HCT116 (cell line): ENCODE measurements around the gene THSD8. TPM values are rescaled to one million over a fixed set of nuclear protein-coding genes. Genes with fewer than 3 reads are reported as not detected.
A peak's percentile ranks its signal among the peaks of the same experiment; 100 is the strongest.
"Not testable (repeated sequence)": the region's sequence is repeated elsewhere in the genome, so short reads cannot be mapped to it uniquely, and the experiment has no call there.

Experiments
- ATAC-seq: fragments of 200-7000 bp; cut with Tn5 transposase; 2 replicates; pipeline ENCODE4 v1.9.1; 2020; ENCODE audit warnings: mild to moderate bottlenecking, moderate library complexity
- BruUV-seq: library from RNA; stranded (reverse); fragments of 400-500 nt; replicated peaks from 2 replicates; lab custom pipeline; 2021; lab: Mats Ljungman, UMichigan
- CTCF ChIA-PET: fragments of 300-600 bp; sonication (Branson Sonifier 250); formaldehyde crosslinking; loops from one replicate; lab custom pipeline; 2021; ENCODE audit warnings: antibody characterized with exemption; lab: Charles Lee
- POLR2A ChIA-PET: fragments of 300-600, 350-600 bp; sonication (Branson Sonifier 250); formaldehyde crosslinking; loops from one replicate; lab custom pipeline; 2021; ENCODE audit warnings: antibody characterized with exemption; lab: Charles Lee
- RAD21 ChIA-PET, 2 experiments: fragments of 300-600 bp; sonication (Branson Sonifier 250); formaldehyde crosslinking; loops; one replicate each; lab custom pipeline; 2023; ENCODE audit warnings: low total read pairs in 2 of 2; ENCODE audit not compliant: uncharacterized antibody in 2 of 2, unreplicated experiment in 2 of 2, low non-redundant PET in 1 of 2; lab: Charles Lee
- DNase-seq: peaks from one replicate; pipeline ENCODE4 v3.0.0-alpha.2; 2010; ENCODE audit warnings: low read depth, low spot score
- H2AFZ ChIP-seq: fragments of 200-600 bp; shearing (Covaris generic), sonication (generic); 2 replicates; pipeline ENCODE4 v1.6.1; 2017; ENCODE audit warnings: low read depth, mixed run types, mixed read lengths, antibody characterized with exemption, low read length; ENCODE audit not compliant: poor library complexity, severe bottlenecking
- H3K27ac ChIP-seq: 2 replicates; pipeline ENCODE4 v1.5.1; 2012; ENCODE audit warnings: low read depth, low read length
- H3K27me3 ChIP-seq: fragments of 200-600 bp; sonication (generic); 2 replicates; pipeline ENCODE4 v1.6.1; 2016; ENCODE audit warnings: mixed run types, low read length, mixed read lengths; ENCODE audit not compliant: insufficient read depth
- H3K36me3 ChIP-seq, 2 experiments: fragments of 200-500 bp in 1 of 2; fragments of 200-600 bp in 1 of 2; sonication (Bioruptor generic) in 1 of 2; sonication (generic) in 1 of 2; 2 replicates each; pipeline versions ENCODE4 v1.5.1 to v1.6.1; 2014 to 2016; ENCODE audit warnings: low read length in 2 of 2, inconsistent platforms in 1 of 2, mixed read lengths in 1 of 2, mixed run types in 1 of 2; ENCODE audit not compliant: insufficient read depth in 2 of 2, control insufficient read depth in 1 of 2
- H3K4me1 ChIP-seq, 2 experiments: fragments of 200-600 bp in 1 of 2; sonication (generic) in 1 of 2; 2 replicates each; pipeline versions ENCODE4 v1.5.1 to v1.6.1; 2012 to 2017; ENCODE audit warnings: low read length in 2 of 2, inconsistent platforms in 1 of 2, mild to moderate bottlenecking in 1 of 2, mixed read lengths in 1 of 2, mixed run types in 1 of 2, moderate library complexity in 1 of 2; ENCODE audit not compliant: insufficient read depth in 2 of 2, control insufficient read depth in 1 of 2
- H3K4me2 ChIP-seq: fragments of 200-600 bp; sonication (generic); 2 replicates; pipeline ENCODE4 v1.6.1; 2017; ENCODE audit warnings: mixed run types, low read length, mixed read lengths
- H3K4me3 ChIP-seq, 2 experiments: fragments of 200-600 bp in 1 of 2; sonication (generic) in 1 of 2; replicated peaks in 1 of 2; 2 replicates each; pipeline ENCODE4 v1.5.1; 2011 to 2016; ENCODE audit warnings: low read length in 2 of 2, control low read depth in 1 of 2, low read depth in 1 of 2, mild to moderate bottlenecking in 1 of 2, mixed read lengths in 1 of 2, mixed run types in 1 of 2
- H3K79me2 ChIP-seq: fragments of 200-600 bp; sonication (generic); 2 replicates; pipeline ENCODE4 v1.6.1; 2017; ENCODE audit warnings: mild to moderate bottlenecking, mixed run types, low read length, moderate library complexity, mixed read lengths; ENCODE audit not compliant: insufficient read depth
- H3K9ac ChIP-seq: fragments of 200-600 bp; sonication (generic); 2 replicates; pipeline ENCODE4 v1.6.1; 2016; ENCODE audit warnings: low read length, mixed read lengths
- H3K9me2 ChIP-seq: fragments of 200-600 bp; sonication (generic), shearing (Covaris generic); 2 replicates; pipeline ENCODE4 v1.6.1; 2017; ENCODE audit warnings: mixed run types, mild to moderate bottlenecking, moderate library complexity; ENCODE audit not compliant: insufficient read depth
- H3K9me3 ChIP-seq, 2 experiments: fragments of 200-500 bp in 1 of 2; fragments of 200-600 bp in 1 of 2; sonication (Bioruptor generic) in 1 of 2; sonication (generic) in 1 of 2; 2 replicates each; pipeline ENCODE4 v1.6.1; 2014 to 2017; ENCODE audit warnings: low read length in 2 of 2, mixed read lengths in 2 of 2, inconsistent platforms in 1 of 2, low read depth in 1 of 2, mild to moderate bottlenecking in 1 of 2, mixed run types in 1 of 2, moderate library complexity in 1 of 2; ENCODE audit not compliant: control insufficient read depth in 1 of 2, insufficient read depth in 1 of 2
- H4K20me1 ChIP-seq: fragments of 200-600 bp; sonication (generic), shearing (Covaris generic); 2 replicates; pipeline ENCODE4 v1.6.1; 2017; ENCODE audit warnings: mixed run types, mild to moderate bottlenecking, moderate library complexity; ENCODE audit not compliant: insufficient read depth
- ATF3 ChIP-seq: IDR thresholded peaks from 2 replicates; pipeline ENCODE4 v1.6.1; 2012
- CBX3 ChIP-seq: IDR thresholded peaks from 2 replicates; pipeline ENCODE4 v1.6.1; 2012; ENCODE audit warnings: low read depth
- CTCF ChIP-seq, 3 experiments: fragments of 200-600 bp in 1 of 3; sonication (generic) in 1 of 3; IDR thresholded peaks in 2 of 3; conservative IDR thresholded peaks in 1 of 3; 2 replicates each; pipeline ENCODE4 v1.5.1; 2012 to 2017; ENCODE audit warnings: low read depth in 2 of 3, low read length in 2 of 3, antibody characterized with exemption in 1 of 3, borderline replicate concordance in 1 of 3, control low read depth in 1 of 3, mild to moderate bottlenecking in 1 of 3, mixed read lengths in 1 of 3, mixed run types in 1 of 3, moderate library complexity in 1 of 3; ENCODE audit not compliant: insufficient read depth in 1 of 3
- EGR1 ChIP-seq: IDR thresholded peaks from 2 replicates; pipeline ENCODE4 v1.6.1; 2012; ENCODE audit warnings: low read depth
- EZH2phosphoT487 ChIP-seq: fragments of 200-600 bp; IDR thresholded peaks from 2 replicates; pipeline ENCODE4 v1.6.1; 2018; ENCODE audit warnings: antibody characterized with exemption, borderline replicate concordance
- JUND ChIP-seq: IDR thresholded peaks from 2 replicates; pipeline ENCODE4 v1.6.1; 2012
- POLR2AphosphoS5 ChIP-seq: IDR thresholded peaks from 2 replicates; pipeline ENCODE4 v1.6.1; 2011; ENCODE audit warnings: mild to moderate bottlenecking, low read depth, low read length, moderate library complexity
- RAD21 ChIP-seq: IDR thresholded peaks from 2 replicates; pipeline ENCODE4 v1.6.1; 2012; ENCODE audit warnings: low read depth, mild to moderate bottlenecking
- REST ChIP-seq: IDR thresholded peaks from 2 replicates; pipeline ENCODE4 v1.6.1; 2012; ENCODE audit warnings: low read depth
- SP1 ChIP-seq: IDR thresholded peaks from 2 replicates; pipeline ENCODE4 v1.6.1; 2012; ENCODE audit warnings: low read depth
- SRF ChIP-seq: IDR thresholded peaks from 2 replicates; pipeline ENCODE4 v1.6.1; 2012; ENCODE audit warnings: low read depth
- intact Hi-C: fragments of 100-400 bp; cut with micrococcal nuclease; formaldehyde crosslinking; loops from 2 replicates; pipeline ENCODE4 v1.10.0; 2022
- total RNA-seq: library from RNA; stranded (reverse); gene quantifications from one replicate; pipeline ENCODE4 v1.2.1, GENCODE V29; 2021; ENCODE audit not compliant: unreplicated experiment

THSD8 gene
- total RNA-seq, 1 experiment from 2014 or later, result 33.3 TPM

- H3K4me1 ChIP-seq, result peaks cover 4 to 18% of the 10 kb centered on the region in 2 experiments; a peak in 3 of 4 replicates
- H3K4me3 ChIP-seq, H3K27ac ChIP-seq, H3K27me3 ChIP-seq, POLR2A ChIA-PET, H3K9me2 ChIP-seq, H2AFZ ChIP-seq, ATAC-seq, BruUV-seq, DNase-seq, H3K4me2 ChIP-seq, H3K9me3 ChIP-seq, H3K9ac ChIP-seq, H4K20me1 ChIP-seq: not testable (repeated sequence)
- RAD21 ChIA-PET, result interaction anchor here (1.0 to 1.6 kb wide), 2 partner anchors 73 to 80 kb away, joined by 3 to 5 read pairs; no protein-coding TSS in a partner anchor
- intact Hi-C loops, result loop anchor here (5.0 kb wide), 1 partner anchor 69 kb away; the partner anchor contains the start of gene HOOK2
- peaks cover 14% of the 10 kb centered on the region; the same call in 1 of the 2 replicates for H3K79me2 ChIP-seq
- peaks cover 5 to 11% of the 10 kb centered on the region in 2 experiments; a peak in 1 of 4 replicates for H3K36me3 ChIP-seq
- CTCF ChIA-PET, result interaction anchor here (0.7 to 2.3 kb wide), 14 partner anchors 9 to 89 kb away, joined by 3 to 34 read pairs (median 5); partner anchors contain the start of gene RTBDN
Measured at GRCh38 chr19:12846613-12847012, 44.7 kb downstream of the THSD8 start.

- no peak overlapping the region for H2AFZ ChIP-seq
- no peaks in the 10 kb centered on the region for H3K9me3 ChIP-seq
- CTCF ChIA-PET, result interaction anchor here (0.6 to 2.3 kb wide), 23 partner anchors 8 to 124 kb away, joined by 3 to 34 read pairs (median 4); partner anchors contain the start of genes GCDH and RTBDN
- ATAC-seq (peak; percentile 99), DNase-seq (no peak)
- intact Hi-C loops, result loop anchor here (5.0 kb wide), 1 partner anchor 70 kb away; the partner anchor contains the start of gene HOOK2
- no peak overlapping the region for H3K4me3 ChIP-seq
- no peak overlapping the region for H3K9ac ChIP-seq
- H3K27ac ChIP-seq, result peak overlapping the region; percentile 22; the same call in 1 of the 2 replicates
- no peaks in the 10 kb centered on the region for H4K20me1 ChIP-seq
- H3K27me3 ChIP-seq, result no peaks in the 10 kb centered on the region
- H3K4me2 ChIP-seq, result peak overlapping the region; percentile 54
- H3K36me3 ChIP-seq, result peaks cover 8 to 11% of the 10 kb centered on the region in 2 experiments; a peak in 2 of 4 replicates
- H3K9me2 ChIP-seq, result no peaks in the 10 kb centered on the region
- POLR2A ChIA-PET, result no interaction called here
- no TSS peak for BruUV-seq
- peaks cover 10% of the 10 kb centered on the region; the same call in 1 of the 2 replicates for H3K79me2 ChIP-seq
- H3K4me1 ChIP-seq, result peaks cover 4 to 18% of the 10 kb centered on the region in 2 experiments; a peak in 3 of 4 replicates
- RAD21 ChIA-PET, result interaction anchor here (0.6 to 1.6 kb wide), 4 partner anchors 74 to 88 kb away, joined by 3 to 5 read pairs (median 4); no protein-coding TSS in a partner anchor
- TF ChIP-seq EZH2phosphoT487, result no peak
- peak; percentile 81 to 98 (median 95) for TF ChIP-seq CTCF (IDR thresholded peaks at IDR 0.05 in 2 of 3, conservative IDR thresholded peaks at IDR 0.05 in 1 of 3; ENCODE audit: borderline replicate concordance in 1 of 3, insufficient read depth in 1 of 3, low read depth in 2 of 3, low read length in 2 of 3)
- no peak for TF ChIP-seq REST
- no peak for TF ChIP-seq SRF
- TF ChIP-seq CBX3, result no peak
- TF ChIP-seq POLR2AphosphoS5, result no peak
- no peak for TF ChIP-seq SP1
- TF ChIP-seq JUND, result no peak
- TF ChIP-seq RAD21, result peak; percentile 96
- TF ChIP-seq EGR1, result no peak
- no peak for TF ChIP-seq ATF3
Measured at GRCh38 chr19:12847159-12848139, 45.6 kb downstream of the THSD8 start.
